Peyer's patch (tissue), 4 donors: ENCODE measurements around the gene BTBD16.

ENCODE experiments used
- CTCF ChIP-seq, 6 experiments: fragments of 450-650 bp in 4 of 6; fragments of 200-600 bp in 2 of 6; sonication (generic) in 1 of 6; IDR thresholded peaks; one replicate each; pipeline ENCODE4 v1.5.1; 2017 to 2019; ENCODE audit warnings: antibody characterized with exemption in 6 of 6, mild to moderate bottlenecking in 3 of 6, moderate library complexity in 1 of 6
- POLR2A ChIP-seq, 2 donors: fragments of 450-650 bp; IDR thresholded peaks; one replicate each; pipeline ENCODE4 v1.5.1; 2017; ENCODE audit warnings: antibody characterized with exemption in 2 of 2, mild to moderate bottlenecking in 2 of 2, moderate library complexity in 2 of 2

GRCh38 chr10:122257041-122257440 is 14.1 kb upstream of the BTBD16 start:
- no peak for TF ChIP-seq CTCF (IDR thresholded peaks at IDR 0.05)
- no peak for TF ChIP-seq POLR2A (IDR thresholded peaks at IDR 0.05)
